M059J (cell line): ENCODE measurements around the gene ZNF148. TPM values are rescaled to one million over a fixed set of nuclear protein-coding genes. Genes with fewer than 3 reads are reported as not detected.
A peak's percentile ranks its signal among the peaks of the same experiment; 100 is the strongest.

Experiments used
- DNase-seq: peaks from one replicate; pipeline ENCODE4 v3.0.0-alpha.2; 2012; ENCODE audit warnings: low read depth
- total RNA-seq: library from RNA; depleted of rRNA; stranded (reverse); fragments of >200 nt; shearing (Covaris generic); gene quantifications from 2 replicates; pipeline ENCODE4 v1.2.3, GENCODE V29; 2014

Gene ZNF148
- total RNA-seq, 1 experiment from 2014 or later = 36.8 TPM

GRCh38 chr3:125331243-125331642 is 43.9 kb downstream of the ZNF148 start:
- peak; percentile 58 for DNase-seq

- DNase-seq = no peak
Observed at GRCh38 chr3:125326957-125327356, 48.2 kb downstream of the ZNF148 start.

GRCh38 chr3:125325746-125326145 is 49.4 kb downstream of the ZNF148 start:
- DNase-seq = no peak

GRCh38 chr3:125324341-125324740 is 50.8 kb downstream of the ZNF148 start:
- DNase-seq = no peak

- no peak for DNase-seq
Observed at GRCh38 chr3:125322917-125323316, 52.2 kb downstream of the ZNF148 start.

GRCh38 chr3:125322166-125322565 is 53.0 kb downstream of the ZNF148 start:
- peak; percentile 96 for DNase-seq

GRCh38 chr3:125319765-125320164 is 55.4 kb downstream of the ZNF148 start:
- DNase-seq = peak; percentile 24

- no peak for DNase-seq
Observed at GRCh38 chr3:125318871-125319270, 56.3 kb downstream of the ZNF148 start.

GRCh38 chr3:125318167-125318865 is 56.8 kb downstream of the ZNF148 start:
- DNase-seq = no peak

GRCh38 chr3:125317761-125318160 is 57.4 kb downstream of the ZNF148 start:
- DNase-seq = peak; percentile 51

- DNase-seq = no peak
Observed at GRCh38 chr3:125316949-125317348, 58.2 kb downstream of the ZNF148 start.

- no peak for DNase-seq
Observed at GRCh38 chr3:125316246-125316645, 58.9 kb downstream of the ZNF148 start.

- DNase-seq = peak; percentile 24
Observed at GRCh38 chr3:125313060-125313635, 62.0 kb downstream of the ZNF148 start.

- DNase-seq = peak; percentile 60
Observed at GRCh38 chr3:125310623-125311081, 64.5 kb downstream of the ZNF148 start.

- no peak for DNase-seq
Observed at GRCh38 chr3:125309476-125309875, 65.6 kb downstream of the ZNF148 start.

- DNase-seq = no peak
Observed at GRCh38 chr3:125306620-125307019, 68.5 kb downstream of the ZNF148 start.

GRCh38 chr3:125302932-125303331 is 72.2 kb downstream of the ZNF148 start:
- no peak for DNase-seq

- peak; percentile 42 for DNase-seq
Observed at GRCh38 chr3:125300416-125300815, 74.7 kb downstream of the ZNF148 start.

GRCh38 chr3:125294411-125294810 is 80.7 kb downstream of the ZNF148 start:
- no peak for DNase-seq

GRCh38 chr3:125292015-125292414 is 83.1 kb downstream of the ZNF148 start:
- DNase-seq = no peak

- DNase-seq = no peak
Observed at GRCh38 chr3:125289429-125289981, 85.6 kb downstream of the ZNF148 start.

- DNase-seq = no peak
Observed at GRCh38 chr3:125287248-125287647, 87.9 kb downstream of the ZNF148 start.

- DNase-seq = peak; percentile 38
Observed at GRCh38 chr3:125281381-125281780, 93.7 kb downstream of the ZNF148 start.
